GM23338 (cell line): ENCODE data around the gene TRAK1. TPM values are rescaled to one million over a fixed set of nuclear protein-coding genes. Genes with fewer than 3 reads are reported as not detected.
A peak's percentile ranks its signal among the peaks of the same experiment; 100 is the strongest.

Experiments used
- ATAC-seq: fragments of 200-7000 bp; cut with Tn5 transposase; 3 replicates; pipeline ENCODE4 v1.9.1; 2020
- DNase-seq: peaks from one replicate; pipeline ENCODE4 v3.0.0-alpha.2; 2015; ENCODE audit warnings: low spot score
- H2AFZ ChIP-seq: fragments of 200-600 bp; sonication (generic); 2 replicates; pipeline ENCODE4 v1.8.0; 2016; ENCODE audit warnings: antibody characterized with exemption, mild to moderate bottlenecking, moderate library complexity
- H3F3A ChIP-seq: fragments of 200-600 bp; sonication (generic); replicated peaks from 2 replicates; pipeline ENCODE4 v1.8.0; 2017; ENCODE audit warnings: antibody characterized with exemption, mixed run types, low read depth
- H3K27ac ChIP-seq: fragments of 200-600 bp; sonication (generic); 2 replicates; pipeline ENCODE4 v1.6.1; 2016; ENCODE audit warnings: low read depth
- H3K27me3 ChIP-seq: fragments of 200-600 bp; sonication (generic); 2 replicates; pipeline ENCODE4 v1.8.0; 2016; ENCODE audit warnings: mild to moderate bottlenecking, mixed run types, moderate library complexity; ENCODE audit not compliant: insufficient read depth
- H3K36me3 ChIP-seq: fragments of 200-600 bp; sonication (generic); 2 replicates; pipeline ENCODE4 v1.8.0; 2016; ENCODE audit warnings: mild to moderate bottlenecking; ENCODE audit not compliant: insufficient read depth
- H3K4me1 ChIP-seq: fragments of 200-600 bp; sonication (generic); 2 replicates; pipeline ENCODE4 v1.8.0; 2016; ENCODE audit warnings: mild to moderate bottlenecking, moderate library complexity; ENCODE audit not compliant: insufficient read depth
- H3K4me2 ChIP-seq: fragments of 200-600 bp; sonication (generic); 2 replicates; pipeline ENCODE4 v1.7.1; 2017; ENCODE audit warnings: mixed run types
- H3K4me3 ChIP-seq: fragments of 200-600 bp; sonication (generic); 2 replicates; pipeline ENCODE4 v1.6.1; 2016; ENCODE audit warnings: mixed run types
- H3K79me2 ChIP-seq: fragments of 200-600 bp; sonication (generic); replicated peaks from 2 replicates; pipeline ENCODE4 v1.8.0; 2017; ENCODE audit warnings: mild to moderate bottlenecking; ENCODE audit not compliant: insufficient read depth
- H3K9me2 ChIP-seq: fragments of 200-600 bp; sonication (generic); 2 replicates; pipeline ENCODE4 v1.8.0; 2017; ENCODE audit not compliant: insufficient read depth
- H4K20me1 ChIP-seq: fragments of 200-600 bp; sonication (generic); replicated peaks from 2 replicates; pipeline ENCODE4 v1.8.0; 2017; ENCODE audit warnings: mild to moderate bottlenecking; ENCODE audit not compliant: insufficient read depth
- H3K27ac Mint-ChIP-seq: 2 replicates; pipeline ENCODE4 v1.8.0; 2020; ENCODE audit warnings: inconsistent platforms, mild to moderate bottlenecking, moderate library complexity, mixed read lengths
- H3K27me3 Mint-ChIP-seq: 3 replicates; pipeline ENCODE4 v1.8.0; 2022; ENCODE audit warnings: low read depth, mild to moderate bottlenecking, moderate library complexity, mixed read lengths, inconsistent platforms; ENCODE audit not compliant: insufficient read depth, poor library complexity
- H3K36me3 Mint-ChIP-seq: 3 replicates; pipeline ENCODE4 v1.8.0; 2021; ENCODE audit warnings: low read depth, mild to moderate bottlenecking, inconsistent platforms, moderate library complexity, mixed read lengths
- H3K4me1 Mint-ChIP-seq: 3 replicates; pipeline ENCODE4 v1.8.0; 2020; ENCODE audit warnings: mild to moderate bottlenecking, inconsistent platforms, mixed read lengths
- H3K4me3 Mint-ChIP-seq: 3 replicates; pipeline ENCODE4 v1.8.0; 2021; ENCODE audit warnings: moderate library complexity, mild to moderate bottlenecking, inconsistent platforms, mixed read lengths
- H3K9me3 Mint-ChIP-seq: 3 replicates; pipeline ENCODE4 v1.8.0; 2020; ENCODE audit warnings: moderate library complexity, mild to moderate bottlenecking, inconsistent platforms, mixed read lengths
- CREB1 ChIP-seq: fragments of 250-450 bp; sonication (Bioruptor Pico); IDR thresholded peaks from 2 replicates; pipeline ENCODE4 v1.5.0; 2020; ENCODE audit warnings: low read depth, mild to moderate bottlenecking, moderate library complexity
- EZH2 ChIP-seq: fragments of 200-600 bp; sonication (generic); IDR thresholded peaks from one replicate; pipeline ENCODE4 v1.8.0; 2017; ENCODE audit warnings: antibody characterized with exemption, mild to moderate bottlenecking, low read depth; ENCODE audit not compliant: unreplicated experiment
- EZH2phosphoT487 ChIP-seq: fragments of 200-600 bp; sonication (generic); IDR thresholded peaks from one replicate; pipeline ENCODE4 v1.8.1; 2018; ENCODE audit warnings: antibody characterized with exemption; ENCODE audit not compliant: unreplicated experiment
- JUNB ChIP-seq: IDR thresholded peaks from one replicate; pipeline ENCODE4 v1.6.1; 2016; ENCODE audit warnings: antibody characterized with exemption; ENCODE audit not compliant: unreplicated experiment
- NANOG ChIP-seq: IDR thresholded peaks from 2 replicates; pipeline ENCODE4 v1.6.1; 2016; ENCODE audit warnings: antibody characterized with exemption, borderline replicate concordance
- POLR2AphosphoS5 ChIP-seq: IDR thresholded peaks from 2 replicates; pipeline ENCODE4 v1.6.1; 2016; ENCODE audit warnings: antibody characterized with exemption, low read depth
- STAT1 ChIP-seq: IDR thresholded peaks from one replicate; pipeline ENCODE4 v1.6.1; 2016; ENCODE audit warnings: antibody characterized with exemption; ENCODE audit not compliant: unreplicated experiment
- ZNF114 ChIP-seq: fragments of 250-450 bp; sonication (Bioruptor Pico); IDR thresholded peaks from 2 replicates; pipeline ENCODE4 v1.5.0; 2020; ENCODE audit warnings: mild to moderate bottlenecking, moderate library complexity
- ZNF331 ChIP-seq: fragments of 250-450 bp; sonication (Bioruptor Pico); IDR thresholded peaks from 2 replicates; pipeline ENCODE4 v1.5.0; 2020; ENCODE audit warnings: low read depth, mild to moderate bottlenecking, moderate library complexity
- polyA plus RNA-seq: library from polyadenylated mRNA; unstranded; fragments of >200 nt; fragmentation: Nextera tagmentation; extraction: Ambion mirVana; gene quantifications from 2 replicates; pipeline ENCODE4 v1.2.1, GENCODE V29; 2016
- total RNA-seq: library from RNA; depleted of rRNA; stranded (reverse); fragments of >200 nt; shearing (Covaris generic); gene quantifications from 2 replicates; pipeline ENCODE4 v1.2.3, GENCODE V29; 2014
- TF ChIP-seq, protein P1 (sequence below): IDR thresholded peaks from 2 replicates; pipeline ENCODE4 v1.6.1; 2016; ENCODE audit warnings: antibody characterized with exemption
- TF ChIP-seq, protein P2 (sequence below): IDR thresholded peaks from one replicate; pipeline ENCODE4 v1.6.1; 2018; ENCODE audit warnings: antibody characterized with exemption; ENCODE audit not compliant: unreplicated experiment
- TF ChIP-seq, protein P3 (sequence below): fragments of 250-450 bp; sonication (Bioruptor Pico); IDR thresholded peaks from 2 replicates; pipeline ENCODE4 v1.5.0; 2020; ENCODE audit warnings: mild to moderate bottlenecking, moderate library complexity
- TF ChIP-seq, protein P4 (sequence below), 2 experiments: fragments of 200-600 bp in 1 of 2; sonication (generic) in 1 of 2; conservative IDR thresholded peaks; 2 replicates each; pipeline versions ENCODE4 v1.5.1 to v1.6.1; 2016 to 2017; ENCODE audit warnings: antibody characterized with exemption in 2 of 2, low read depth in 2 of 2, mild to moderate bottlenecking in 2 of 2, moderate library complexity in 1 of 2

The TRAK1 gene
- total and polyA plus RNA-seq, 2 experiments from 2014 or later: 13.4 to 47.4 TPM

DNA sequence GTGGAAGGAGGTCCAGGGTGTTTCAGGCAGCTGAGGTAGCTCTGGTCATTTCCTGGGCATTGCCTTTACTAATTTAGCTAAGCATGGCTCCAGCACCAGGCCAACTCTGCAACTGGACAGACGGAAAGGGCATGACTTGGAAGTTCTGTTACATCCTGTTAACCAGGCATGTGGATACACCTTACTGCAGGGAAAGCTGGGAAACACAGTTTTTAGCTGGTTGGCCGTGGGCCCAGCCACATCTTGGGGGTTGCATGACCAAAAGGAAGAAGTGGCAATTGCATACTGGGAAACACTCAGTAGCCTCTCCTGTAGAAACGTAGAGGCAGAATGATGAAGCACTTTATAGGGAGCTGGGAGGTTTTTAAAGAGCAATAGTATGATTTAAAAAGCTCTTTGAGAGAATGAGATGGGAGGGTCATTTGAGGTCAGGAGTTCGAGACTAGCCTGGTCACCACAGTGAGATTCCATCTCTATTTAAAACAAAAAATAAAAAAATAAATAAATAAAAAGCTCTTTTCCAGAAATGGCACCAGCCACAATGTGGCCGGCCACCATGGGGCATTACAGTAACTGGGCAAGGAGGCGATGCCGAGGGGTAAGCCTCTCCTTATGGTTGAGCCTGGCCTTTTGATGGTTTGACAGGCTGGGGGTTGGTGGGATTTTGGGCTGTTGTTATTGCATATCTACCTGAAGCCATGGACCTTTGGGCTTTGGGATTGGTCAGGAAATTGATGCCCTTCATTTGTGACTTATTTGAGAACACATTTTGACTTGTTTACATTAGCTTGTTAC is 28.6 kb downstream of the TRAK1 start:
- Mint-ChIP-seq H3K4me3 (no peak overlapping the region), H3K36me3 (no peaks in the 10 kb centered on the region; the same call in 2 of the 3 replicates), H3K9me3 (no peaks in the 10 kb centered on the region), H3K4me1 (peaks cover 36% of the 10 kb centered on the region), H3K27me3 (no peaks in the 10 kb centered on the region), H3K27ac (0 out of 2 replicates have a peak overlapping the region, but pooled peaks have one; percentile 27)
- ATAC-seq (no peak), DNase-seq (no peak)
- no peak overlapping the region for H3K4me2 ChIP-seq
- H3K36me3 ChIP-seq: no peaks in the 10 kb centered on the region
- H3F3A ChIP-seq: no peaks in the 10 kb centered on the region
- no peaks in the 10 kb centered on the region for H3K27me3 ChIP-seq
- no peak overlapping the region for H3K4me3 ChIP-seq
- peaks cover 12% of the 10 kb centered on the region; the same call in 1 of the 2 replicates for H3K4me1 ChIP-seq
- TF ChIP-seq POLR2AphosphoS5 (no peak), ZNF331 (CRISPR knock-in tag) (no peak), JUNB (no peak), ZNF114 (no peak), EZH2phosphoT487 (no peak), NANOG (no peak), STAT1 (no peak), EZH2 (no peak), CREB1 (no peak)
- TF ChIP-seq, protein P1, sequence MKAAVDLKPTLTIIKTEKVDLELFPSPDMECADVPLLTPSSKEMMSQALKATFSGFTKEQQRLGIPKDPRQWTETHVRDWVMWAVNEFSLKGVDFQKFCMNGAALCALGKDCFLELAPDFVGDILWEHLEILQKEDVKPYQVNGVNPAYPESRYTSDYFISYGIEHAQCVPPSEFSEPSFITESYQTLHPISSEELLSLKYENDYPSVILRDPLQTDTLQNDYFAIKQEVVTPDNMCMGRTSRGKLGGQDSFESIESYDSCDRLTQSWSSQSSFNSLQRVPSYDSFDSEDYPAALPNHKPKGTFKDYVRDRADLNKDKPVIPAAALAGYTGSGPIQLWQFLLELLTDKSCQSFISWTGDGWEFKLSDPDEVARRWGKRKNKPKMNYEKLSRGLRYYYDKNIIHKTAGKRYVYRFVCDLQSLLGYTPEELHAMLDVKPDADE: no peak
- TF ChIP-seq, protein P2, sequence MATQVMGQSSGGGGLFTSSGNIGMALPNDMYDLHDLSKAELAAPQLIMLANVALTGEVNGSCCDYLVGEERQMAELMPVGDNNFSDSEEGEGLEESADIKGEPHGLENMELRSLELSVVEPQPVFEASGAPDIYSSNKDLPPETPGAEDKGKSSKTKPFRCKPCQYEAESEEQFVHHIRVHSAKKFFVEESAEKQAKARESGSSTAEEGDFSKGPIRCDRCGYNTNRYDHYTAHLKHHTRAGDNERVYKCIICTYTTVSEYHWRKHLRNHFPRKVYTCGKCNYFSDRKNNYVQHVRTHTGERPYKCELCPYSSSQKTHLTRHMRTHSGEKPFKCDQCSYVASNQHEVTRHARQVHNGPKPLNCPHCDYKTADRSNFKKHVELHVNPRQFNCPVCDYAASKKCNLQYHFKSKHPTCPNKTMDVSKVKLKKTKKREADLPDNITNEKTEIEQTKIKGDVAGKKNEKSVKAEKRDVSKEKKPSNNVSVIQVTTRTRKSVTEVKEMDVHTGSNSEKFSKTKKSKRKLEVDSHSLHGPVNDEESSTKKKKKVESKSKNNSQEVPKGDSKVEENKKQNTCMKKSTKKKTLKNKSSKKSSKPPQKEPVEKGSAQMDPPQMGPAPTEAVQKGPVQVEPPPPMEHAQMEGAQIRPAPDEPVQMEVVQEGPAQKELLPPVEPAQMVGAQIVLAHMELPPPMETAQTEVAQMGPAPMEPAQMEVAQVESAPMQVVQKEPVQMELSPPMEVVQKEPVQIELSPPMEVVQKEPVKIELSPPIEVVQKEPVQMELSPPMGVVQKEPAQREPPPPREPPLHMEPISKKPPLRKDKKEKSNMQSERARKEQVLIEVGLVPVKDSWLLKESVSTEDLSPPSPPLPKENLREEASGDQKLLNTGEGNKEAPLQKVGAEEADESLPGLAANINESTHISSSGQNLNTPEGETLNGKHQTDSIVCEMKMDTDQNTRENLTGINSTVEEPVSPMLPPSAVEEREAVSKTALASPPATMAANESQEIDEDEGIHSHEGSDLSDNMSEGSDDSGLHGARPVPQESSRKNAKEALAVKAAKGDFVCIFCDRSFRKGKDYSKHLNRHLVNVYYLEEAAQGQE: no peak
- TF ChIP-seq, protein P3, sequence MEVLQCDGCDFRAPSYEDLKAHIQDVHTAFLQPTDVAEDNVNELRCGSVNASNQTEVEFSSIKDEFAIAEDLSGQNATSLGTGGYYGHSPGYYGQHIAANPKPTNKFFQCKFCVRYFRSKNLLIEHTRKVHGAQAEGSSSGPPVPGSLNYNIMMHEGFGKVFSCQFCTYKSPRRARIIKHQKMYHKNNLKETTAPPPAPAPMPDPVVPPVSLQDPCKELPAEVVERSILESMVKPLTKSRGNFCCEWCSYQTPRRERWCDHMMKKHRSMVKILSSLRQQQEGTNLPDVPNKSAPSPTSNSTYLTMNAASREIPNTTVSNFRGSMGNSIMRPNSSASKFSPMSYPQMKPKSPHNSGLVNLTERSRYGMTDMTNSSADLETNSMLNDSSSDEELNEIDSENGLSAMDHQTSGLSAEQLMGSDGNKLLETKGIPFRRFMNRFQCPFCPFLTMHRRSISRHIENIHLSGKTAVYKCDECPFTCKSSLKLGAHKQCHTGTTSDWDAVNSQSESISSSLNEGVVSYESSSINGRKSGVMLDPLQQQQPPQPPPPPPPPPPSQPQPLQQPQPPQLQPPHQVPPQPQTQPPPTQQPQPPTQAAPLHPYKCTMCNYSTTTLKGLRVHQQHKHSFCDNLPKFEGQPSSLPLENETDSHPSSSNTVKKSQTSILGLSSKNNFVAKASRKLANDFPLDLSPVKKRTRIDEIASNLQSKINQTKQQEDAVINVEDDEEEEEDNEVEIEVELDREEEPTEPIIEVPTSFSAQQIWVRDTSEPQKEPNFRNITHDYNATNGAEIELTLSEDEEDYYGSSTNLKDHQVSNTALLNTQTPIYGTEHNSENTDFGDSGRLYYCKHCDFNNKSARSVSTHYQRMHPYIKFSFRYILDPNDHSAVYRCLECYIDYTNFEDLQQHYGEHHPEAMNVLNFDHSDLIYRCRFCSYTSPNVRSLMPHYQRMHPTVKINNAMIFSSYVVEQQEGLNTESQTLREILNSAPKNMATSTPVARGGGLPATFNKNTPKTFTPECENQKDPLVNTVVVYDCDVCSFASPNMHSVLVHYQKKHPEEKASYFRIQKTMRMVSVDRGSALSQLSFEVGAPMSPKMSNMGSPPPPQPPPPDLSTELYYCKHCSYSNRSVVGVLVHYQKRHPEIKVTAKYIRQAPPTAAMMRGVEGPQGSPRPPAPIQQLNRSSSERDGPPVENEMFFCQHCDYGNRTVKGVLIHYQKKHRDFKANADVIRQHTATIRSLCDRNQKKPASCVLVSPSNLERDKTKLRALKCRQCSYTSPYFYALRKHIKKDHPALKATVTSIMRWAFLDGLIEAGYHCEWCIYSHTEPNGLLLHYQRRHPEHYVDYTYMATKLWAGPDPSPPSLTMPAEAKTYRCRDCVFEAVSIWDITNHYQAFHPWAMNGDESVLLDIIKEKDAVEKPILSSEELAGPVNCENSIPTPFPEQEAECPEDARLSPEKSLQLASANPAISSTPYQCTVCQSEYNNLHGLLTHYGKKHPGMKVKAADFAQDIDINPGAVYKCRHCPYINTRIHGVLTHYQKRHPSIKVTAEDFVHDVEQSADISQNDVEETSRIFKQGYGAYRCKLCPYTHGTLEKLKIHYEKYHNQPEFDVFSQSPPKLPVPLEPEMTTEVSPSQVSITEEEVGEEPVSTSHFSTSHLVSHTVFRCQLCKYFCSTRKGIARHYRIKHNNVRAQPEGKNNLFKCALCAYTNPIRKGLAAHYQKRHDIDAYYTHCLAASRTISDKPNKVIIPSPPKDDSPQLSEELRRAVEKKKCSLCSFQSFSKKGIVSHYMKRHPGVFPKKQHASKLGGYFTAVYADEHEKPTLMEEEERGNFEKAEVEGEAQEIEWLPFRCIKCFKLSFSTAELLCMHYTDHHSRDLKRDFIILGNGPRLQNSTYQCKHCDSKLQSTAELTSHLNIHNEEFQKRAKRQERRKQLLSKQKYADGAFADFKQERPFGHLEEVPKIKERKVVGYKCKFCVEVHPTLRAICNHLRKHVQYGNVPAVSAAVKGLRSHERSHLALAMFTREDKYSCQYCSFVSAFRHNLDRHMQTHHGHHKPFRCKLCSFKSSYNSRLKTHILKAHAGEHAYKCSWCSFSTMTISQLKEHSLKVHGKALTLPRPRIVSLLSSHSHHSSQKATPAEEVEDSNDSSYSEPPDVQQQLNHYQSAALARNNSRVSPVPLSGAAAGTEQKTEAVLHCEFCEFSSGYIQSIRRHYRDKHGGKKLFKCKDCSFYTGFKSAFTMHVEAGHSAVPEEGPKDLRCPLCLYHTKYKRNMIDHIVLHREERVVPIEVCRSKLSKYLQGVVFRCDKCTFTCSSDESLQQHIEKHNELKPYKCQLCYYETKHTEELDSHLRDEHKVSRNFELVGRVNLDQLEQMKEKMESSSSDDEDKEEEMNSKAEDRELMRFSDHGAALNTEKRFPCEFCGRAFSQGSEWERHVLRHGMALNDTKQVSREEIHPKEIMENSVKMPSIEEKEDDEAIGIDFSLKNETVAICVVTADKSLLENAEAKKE: no peak
- TF ChIP-seq, protein P4, sequence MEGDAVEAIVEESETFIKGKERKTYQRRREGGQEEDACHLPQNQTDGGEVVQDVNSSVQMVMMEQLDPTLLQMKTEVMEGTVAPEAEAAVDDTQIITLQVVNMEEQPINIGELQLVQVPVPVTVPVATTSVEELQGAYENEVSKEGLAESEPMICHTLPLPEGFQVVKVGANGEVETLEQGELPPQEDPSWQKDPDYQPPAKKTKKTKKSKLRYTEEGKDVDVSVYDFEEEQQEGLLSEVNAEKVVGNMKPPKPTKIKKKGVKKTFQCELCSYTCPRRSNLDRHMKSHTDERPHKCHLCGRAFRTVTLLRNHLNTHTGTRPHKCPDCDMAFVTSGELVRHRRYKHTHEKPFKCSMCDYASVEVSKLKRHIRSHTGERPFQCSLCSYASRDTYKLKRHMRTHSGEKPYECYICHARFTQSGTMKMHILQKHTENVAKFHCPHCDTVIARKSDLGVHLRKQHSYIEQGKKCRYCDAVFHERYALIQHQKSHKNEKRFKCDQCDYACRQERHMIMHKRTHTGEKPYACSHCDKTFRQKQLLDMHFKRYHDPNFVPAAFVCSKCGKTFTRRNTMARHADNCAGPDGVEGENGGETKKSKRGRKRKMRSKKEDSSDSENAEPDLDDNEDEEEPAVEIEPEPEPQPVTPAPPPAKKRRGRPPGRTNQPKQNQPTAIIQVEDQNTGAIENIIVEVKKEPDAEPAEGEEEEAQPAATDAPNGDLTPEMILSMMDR (conservative IDR thresholded peaks at IDR 0.05; ENCODE audit: low read depth in 2 of 2): no peak
- no peak overlapping the region for H3K27ac ChIP-seq
- no peaks in the 10 kb centered on the region for H3K9me2 ChIP-seq
- H2AFZ ChIP-seq: no peak overlapping the region
- 0 out of 2 replicates have a peak, but pooled peaks cover 3% of the 10 kb centered on the region for H4K20me1 ChIP-seq
- peaks cover 4% of the 10 kb centered on the region for H3K79me2 ChIP-seq
